ENCODE measurements around the gene GNAI2. TPM values are rescaled to one million over a fixed set of nuclear protein-coding genes. Genes with fewer than 3 reads are reported as not detected.
"Not testable (repeated sequence)": the region's sequence is repeated elsewhere in the genome, so short reads cannot be mapped to it uniquely, and the experiment has no call there.

Gene GNAI2
- total and polyA plus RNA-seq, 4 donors: 174 to 356 (median 259) TPM

DNA sequence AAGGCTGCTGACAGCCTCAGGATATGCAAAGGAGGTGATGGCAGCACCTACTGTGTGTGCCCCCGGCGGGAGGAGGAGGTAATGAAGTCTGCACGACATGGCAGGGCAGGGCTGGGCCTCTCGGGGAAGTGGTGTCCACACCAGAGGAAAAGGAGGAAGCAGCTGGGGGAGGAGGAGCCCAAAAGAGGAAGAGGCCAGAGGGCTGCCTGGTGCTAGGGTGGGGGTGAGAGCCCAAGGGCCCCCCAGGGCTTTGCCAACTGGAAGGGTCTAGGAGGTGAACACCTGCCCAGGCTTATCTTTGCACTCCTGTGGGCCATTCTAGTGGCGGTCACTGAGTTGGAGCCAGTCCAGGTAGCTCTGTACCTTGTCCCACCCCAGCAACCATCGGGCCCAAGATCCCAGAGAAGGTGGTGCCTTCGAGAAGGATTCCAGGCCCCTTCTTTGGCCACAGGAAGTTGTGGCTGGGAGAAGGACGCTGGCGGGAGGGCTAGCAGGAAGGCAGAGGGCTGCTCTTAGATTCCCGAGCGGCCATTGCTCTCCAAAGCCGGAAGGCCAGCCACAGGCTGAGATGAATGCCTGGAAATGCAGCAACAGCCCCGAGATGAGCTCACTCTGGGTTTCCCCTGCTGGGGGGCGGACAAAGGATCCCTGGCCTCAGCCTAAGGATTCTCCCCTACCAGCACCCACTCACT, 7.0 kb downstream of the GNAI2 start:
- H3K4me1 ChIP-seq (ENCODE audit: control insufficient read depth in 1 of 2, insufficient read depth in 2 of 2, low read length in 2 of 2): peaks cover 0 to 2% of the 10 kb centered on the region in 2 donors
- H3K4me3 ChIP-seq (ENCODE audit: low read length in 2 of 2): no peak overlapping the region
- ATAC-seq (ENCODE audit: low FRiP score): peak; percentile 6
- intact Hi-C loops (cut with DNase I): no loop called here
- peak overlapping the region in 1 of 2 donors; percentile 54 for H3K27ac ChIP-seq (ENCODE audit: low read depth in 1 of 2, low read length in 2 of 2)
- DNase-seq: peak; percentile 85 to 91
- H3K36me3 ChIP-seq (ENCODE audit: control insufficient read depth in 1 of 2, insufficient read depth in 2 of 2, low read length in 1 of 2): no peaks in the 10 kb centered on the region
- H3K27me3 ChIP-seq (ENCODE audit: control insufficient read depth in 1 of 2, insufficient read depth in 2 of 2, low read length in 1 of 2): no peaks in the 10 kb centered on the region
- H3K9me3 ChIP-seq (ENCODE audit: control insufficient read depth, low read length): no peaks in the 10 kb centered on the region
- WGBS, 2 donors: 29 to 37% methylated on average over 14 of the region's 14 CpGs

GRCh38 chr3:50243543-50243895, 7.5 kb downstream of the GNAI2 start:
- H3K27me3 ChIP-seq (ENCODE audit: control insufficient read depth in 1 of 2, insufficient read depth in 2 of 2, low read length in 1 of 2): no peaks in the 10 kb centered on the region
- ATAC-seq (ENCODE audit: low FRiP score): no peak
- no peak for DNase-seq
- H3K4me3 ChIP-seq (ENCODE audit: low read length in 2 of 2): no peak overlapping the region
- H3K36me3 ChIP-seq (ENCODE audit: control insufficient read depth in 1 of 2, insufficient read depth in 2 of 2, low read length in 1 of 2): no peaks in the 10 kb centered on the region
- H3K9me3 ChIP-seq (ENCODE audit: control insufficient read depth, low read length): no peaks in the 10 kb centered on the region
- 52 to 60% methylated on average over 4 of the region's 4 CpGs for WGBS, 2 donors
- peaks cover 0 to 2% of the 10 kb centered on the region in 2 donors for H3K4me1 ChIP-seq (ENCODE audit: control insufficient read depth in 1 of 2, insufficient read depth in 2 of 2, low read length in 2 of 2)
- intact Hi-C loops (cut with DNase I): no loop called here
- H3K27ac ChIP-seq (ENCODE audit: low read depth in 1 of 2, low read length in 2 of 2): peak overlapping the region in 1 of 2 donors; percentile 29

GRCh38 chr3:50244813-50245212, 8.8 kb downstream of the GNAI2 start:
- WGBS, 2 donors: 77 to 78% methylated on average over 6 of the region's 6 CpGs

DNA sequence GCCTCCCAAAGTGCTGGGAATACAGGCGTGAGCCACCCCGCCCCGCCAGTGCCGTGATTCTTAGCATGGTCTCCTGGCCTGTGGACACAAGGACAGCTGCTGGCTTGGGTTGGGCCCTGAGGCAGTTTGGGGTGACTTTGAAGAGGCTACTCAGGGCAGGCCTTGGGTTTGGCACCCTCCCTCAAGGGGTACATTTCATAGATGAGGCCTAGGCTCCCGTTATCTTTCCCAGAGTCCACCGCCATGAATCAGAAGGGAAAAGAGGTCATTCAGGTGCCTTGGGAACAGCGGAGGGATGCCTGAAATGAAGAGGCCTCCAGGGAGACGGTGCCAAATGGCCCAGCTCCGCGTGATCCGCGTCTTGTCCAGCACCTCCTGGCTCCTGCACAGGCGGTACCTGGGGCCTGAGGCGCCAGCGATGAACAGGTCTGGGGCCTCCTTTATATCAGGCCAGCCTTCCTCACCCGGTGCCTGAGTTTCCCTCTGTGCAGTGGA, 9.3 kb downstream of the GNAI2 start:
- no peak overlapping the region for H3K4me3 ChIP-seq (ENCODE audit: low read length in 2 of 2)
- DNase-seq (peak in 1 of 2 donors; percentile 50), ATAC-seq (ENCODE audit: low FRiP score) (no peak)
- H3K36me3 ChIP-seq (ENCODE audit: control insufficient read depth in 1 of 2, insufficient read depth in 2 of 2, low read length in 1 of 2): no peaks in the 10 kb centered on the region
- WGBS, 2 donors: 50 to 55% methylated on average over 15 to 16 of the region's 16 CpGs
- no peak overlapping the region for H3K27ac ChIP-seq (ENCODE audit: low read depth in 1 of 2, low read length in 2 of 2)
- no peaks in the 10 kb centered on the region for H3K27me3 ChIP-seq (ENCODE audit: control insufficient read depth in 1 of 2, insufficient read depth in 2 of 2, low read length in 1 of 2)
- intact Hi-C loops (cut with DNase I): loop anchor here in 1 of 2 donors (2.0 kb wide), 1 partner anchor 18 kb away; no protein-coding TSS in a partner anchor
- H3K4me1 ChIP-seq (ENCODE audit: control insufficient read depth in 1 of 2, insufficient read depth in 2 of 2, low read length in 2 of 2): peaks cover 0 to 2% of the 10 kb centered on the region in 2 donors
- H3K9me3 ChIP-seq (ENCODE audit: control insufficient read depth, low read length): no peaks in the 10 kb centered on the region

More at GRCh38 chr3:50244813-50245212, 8.8 kb downstream of the GNAI2 start:
- not testable (repeated sequence) for H3K9me3 ChIP-seq (ENCODE audit: control insufficient read depth, low read length); H3K27me3 ChIP-seq (ENCODE audit: control insufficient read depth in 1 of 2, insufficient read depth in 2 of 2, low read length in 1 of 2); H3K36me3 ChIP-seq (ENCODE audit: control insufficient read depth in 1 of 2, insufficient read depth in 2 of 2, low read length in 1 of 2); H3K27ac ChIP-seq (ENCODE audit: low read depth in 1 of 2, low read length in 2 of 2); H3K4me1 ChIP-seq (ENCODE audit: control insufficient read depth in 1 of 2, insufficient read depth in 2 of 2, low read length in 2 of 2); ATAC-seq (ENCODE audit: low FRiP score); H3K4me3 ChIP-seq (ENCODE audit: low read length in 2 of 2)
- intact Hi-C loops (cut with DNase I): loop anchor here in 1 of 2 donors (2.0 kb wide), 1 partner anchor 18 kb away; no protein-coding TSS in a partner anchor
- peak in 1 of 2 donors; percentile 51 for DNase-seq

DNA sequence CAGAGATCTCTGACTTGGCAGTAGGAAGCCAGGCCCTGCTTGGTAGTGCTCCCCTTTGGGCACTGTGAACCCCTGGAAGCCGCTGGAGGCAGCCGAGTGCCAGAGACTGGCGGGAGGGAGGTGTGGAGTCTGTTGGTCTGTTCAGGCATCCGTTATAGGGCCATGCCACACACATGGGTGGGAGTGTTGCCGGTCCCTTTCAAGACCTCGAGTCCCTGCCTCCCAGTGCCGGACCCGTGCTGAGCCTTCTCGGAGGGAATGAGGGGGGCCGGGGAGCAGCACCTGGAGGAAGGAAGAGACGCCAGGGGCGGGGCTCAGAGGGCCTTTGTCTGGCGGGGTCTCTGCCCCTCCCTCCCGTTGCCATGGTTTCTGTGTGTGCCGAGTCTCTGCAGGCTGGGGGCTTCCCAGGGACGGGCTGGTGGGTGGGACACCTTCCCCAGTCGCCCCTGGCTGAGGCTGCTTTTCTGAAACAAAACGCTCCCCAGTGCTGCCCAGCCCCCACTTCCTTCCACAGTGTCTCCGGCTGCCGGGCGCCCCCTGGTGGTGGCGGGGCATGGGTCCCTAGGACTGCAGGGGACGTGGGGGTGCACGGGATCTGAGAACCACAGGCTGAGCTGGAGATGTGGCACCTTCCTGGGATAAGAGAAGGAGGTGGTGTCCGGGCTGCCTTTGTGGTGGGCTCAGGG, 10.0 kb downstream of the GNAI2 start:
- Histone ChIP-seq H3K27me3 (ENCODE audit: control insufficient read depth in 1 of 2, insufficient read depth in 2 of 2, low read length in 1 of 2) (no peaks in the 10 kb centered on the region), H3K9me3 (ENCODE audit: control insufficient read depth, low read length) (no peaks in the 10 kb centered on the region), H3K4me1 (ENCODE audit: control insufficient read depth in 1 of 2, insufficient read depth in 2 of 2, low read length in 2 of 2) (peaks cover 0 to 2% of the 10 kb centered on the region in 2 donors), H3K36me3 (ENCODE audit: control insufficient read depth in 1 of 2, insufficient read depth in 2 of 2, low read length in 1 of 2) (no peaks in the 10 kb centered on the region), H3K4me3 (ENCODE audit: low read length in 2 of 2) (no peak overlapping the region), H3K27ac (ENCODE audit: low read depth in 1 of 2, low read length in 2 of 2) (peak overlapping the region in 1 of 2 donors; percentile 30)
- WGBS, 2 donors: 1 to 2% methylated on average over 20 to 25 of the region's 25 CpGs
- ATAC-seq (ENCODE audit: low FRiP score) (peak; percentile 90), DNase-seq (peak; percentile 95 to 98)
- intact Hi-C loops (cut with DNase I): loop anchor here in 1 of 2 donors (2.0 kb wide), 1 partner anchor 19 kb away; no protein-coding TSS in a partner anchor

DNA sequence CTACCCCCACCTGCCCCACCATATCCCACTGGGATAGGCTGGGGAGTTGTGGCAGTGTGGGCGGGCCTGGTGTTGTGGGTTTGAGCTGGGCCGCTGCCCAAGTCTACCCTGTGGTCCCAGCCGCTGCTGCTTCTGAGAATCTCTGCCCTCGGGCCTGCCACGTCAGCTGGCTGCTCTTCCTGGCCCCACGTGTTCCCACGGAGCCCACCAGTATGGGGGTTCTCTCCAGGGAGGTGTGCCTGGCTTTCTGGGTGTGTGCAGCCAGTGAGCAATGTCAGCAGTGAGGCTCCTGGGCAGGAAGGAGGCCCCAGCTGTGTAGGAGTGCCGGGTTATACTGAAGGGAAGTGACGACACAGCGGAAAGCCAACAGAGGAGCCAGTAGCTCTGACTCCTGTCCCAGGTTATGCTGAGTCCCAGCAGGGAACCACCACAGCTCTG, 10.5 kb downstream of the GNAI2 start:
- intact Hi-C loops (cut with DNase I): no loop called here
- 26 to 27% methylated on average over 10 of the region's 10 CpGs for WGBS, 2 donors
- Histone ChIP-seq H3K9me3 (ENCODE audit: control insufficient read depth, low read length) (no peaks in the 10 kb centered on the region), H3K27ac (ENCODE audit: low read depth in 1 of 2, low read length in 2 of 2) (peak overlapping the region in 1 of 2 donors; percentile 28), H3K36me3 (ENCODE audit: control insufficient read depth in 1 of 2, insufficient read depth in 2 of 2, low read length in 1 of 2) (no peaks in the 10 kb centered on the region), H3K4me3 (ENCODE audit: low read length in 2 of 2) (no peak overlapping the region), H3K4me1 (ENCODE audit: control insufficient read depth in 1 of 2, insufficient read depth in 2 of 2, low read length in 2 of 2) (peaks cover 0 to 2% of the 10 kb centered on the region in 2 donors), H3K27me3 (ENCODE audit: control insufficient read depth in 1 of 2, insufficient read depth in 2 of 2, low read length in 1 of 2) (no peaks in the 10 kb centered on the region)
- peak; percentile 34 for ATAC-seq (ENCODE audit: low FRiP score)
- DNase-seq: peak; percentile 69 to 83

GRCh38 chr3:50248387-50248786, 12.4 kb downstream of the GNAI2 start:
- ATAC-seq (ENCODE audit: low FRiP score) (peak; percentile 17), DNase-seq (peak; percentile 80 to 84)
- 2 to 4% methylated on average over 3 of the region's 3 CpGs for WGBS, 2 donors
- Histone ChIP-seq H3K27ac (ENCODE audit: low read depth in 1 of 2, low read length in 2 of 2) (peak overlapping the region in 1 of 2 donors; percentile 23), H3K4me3 (ENCODE audit: low read length in 2 of 2) (no peak overlapping the region), H3K4me1 (ENCODE audit: control insufficient read depth in 1 of 2, insufficient read depth in 2 of 2, low read length in 2 of 2) (no peaks in the 10 kb centered on the region), H3K27me3 (ENCODE audit: control insufficient read depth in 1 of 2, insufficient read depth in 2 of 2, low read length in 1 of 2) (no peaks in the 10 kb centered on the region), H3K36me3 (ENCODE audit: control insufficient read depth in 1 of 2, insufficient read depth in 2 of 2, low read length in 1 of 2) (peaks cover 0 to 2% of the 10 kb centered on the region in 2 donors), H3K9me3 (ENCODE audit: control insufficient read depth, low read length) (no peaks in the 10 kb centered on the region)
- intact Hi-C loops (cut with DNase I): no loop called here

DNA sequence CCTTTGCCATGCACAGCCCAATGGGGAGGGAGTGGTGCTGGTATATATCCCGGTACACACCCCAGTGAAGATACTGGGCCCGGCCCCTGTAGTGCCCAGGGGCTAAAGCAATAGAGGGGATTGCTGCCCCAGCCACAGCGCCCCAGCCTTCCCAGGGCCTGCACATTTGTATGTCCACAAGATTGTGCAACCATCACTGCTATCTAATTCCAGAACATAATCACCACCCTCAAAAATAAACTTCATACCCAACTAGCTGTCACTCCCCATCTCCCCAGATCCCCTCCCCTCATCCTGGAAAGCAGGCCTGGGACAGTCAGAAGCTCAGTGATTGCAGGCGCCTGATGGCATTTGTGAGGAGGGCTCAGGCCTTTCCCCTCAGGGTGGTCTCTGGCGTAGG, 13.5 kb downstream of the GNAI2 start:
- no peak for DNase-seq
- Histone ChIP-seq H3K27ac (ENCODE audit: low read depth in 1 of 2, low read length in 2 of 2) (no peak overlapping the region), H3K36me3 (ENCODE audit: control insufficient read depth in 1 of 2, insufficient read depth in 2 of 2, low read length in 1 of 2) (peaks cover 0 to 2% of the 10 kb centered on the region in 2 donors), H3K27me3 (ENCODE audit: control insufficient read depth in 1 of 2, insufficient read depth in 2 of 2, low read length in 1 of 2) (no peaks in the 10 kb centered on the region), H3K4me3 (ENCODE audit: low read length in 2 of 2) (no peak overlapping the region), H3K9me3 (ENCODE audit: control insufficient read depth, low read length) (no peaks in the 10 kb centered on the region), H3K4me1 (ENCODE audit: control insufficient read depth in 1 of 2, insufficient read depth in 2 of 2, low read length in 2 of 2) (no peaks in the 10 kb centered on the region)
- WGBS, 2 donors: 84 to 87% methylated on average over 5 of the region's 5 CpGs
- ATAC-seq (ENCODE audit: low FRiP score): no peak
- intact Hi-C loops (cut with DNase I): no loop called here
